ENCODE data around the gene AMZ2.
"Not testable (repeated sequence)": the region's sequence is repeated elsewhere in the genome, so short reads cannot be mapped to it uniquely, and the experiment has no call there.

Gene AMZ2

GRCh38 chr17:68205251-68205807 lies 42.5 kb upstream of the AMZ2 start:
- H3K27ac ChIP-seq = peak overlapping the region; percentile 72
- TF ChIP-seq ZFX (IDR thresholded peaks at IDR 0.05) = no peak; the same call in 1 of the 2 replicates
- TF ChIP-seq, protein P1, sequence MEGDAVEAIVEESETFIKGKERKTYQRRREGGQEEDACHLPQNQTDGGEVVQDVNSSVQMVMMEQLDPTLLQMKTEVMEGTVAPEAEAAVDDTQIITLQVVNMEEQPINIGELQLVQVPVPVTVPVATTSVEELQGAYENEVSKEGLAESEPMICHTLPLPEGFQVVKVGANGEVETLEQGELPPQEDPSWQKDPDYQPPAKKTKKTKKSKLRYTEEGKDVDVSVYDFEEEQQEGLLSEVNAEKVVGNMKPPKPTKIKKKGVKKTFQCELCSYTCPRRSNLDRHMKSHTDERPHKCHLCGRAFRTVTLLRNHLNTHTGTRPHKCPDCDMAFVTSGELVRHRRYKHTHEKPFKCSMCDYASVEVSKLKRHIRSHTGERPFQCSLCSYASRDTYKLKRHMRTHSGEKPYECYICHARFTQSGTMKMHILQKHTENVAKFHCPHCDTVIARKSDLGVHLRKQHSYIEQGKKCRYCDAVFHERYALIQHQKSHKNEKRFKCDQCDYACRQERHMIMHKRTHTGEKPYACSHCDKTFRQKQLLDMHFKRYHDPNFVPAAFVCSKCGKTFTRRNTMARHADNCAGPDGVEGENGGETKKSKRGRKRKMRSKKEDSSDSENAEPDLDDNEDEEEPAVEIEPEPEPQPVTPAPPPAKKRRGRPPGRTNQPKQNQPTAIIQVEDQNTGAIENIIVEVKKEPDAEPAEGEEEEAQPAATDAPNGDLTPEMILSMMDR (conservative IDR thresholded peaks at IDR 0.05) = peak; percentile 97

GRCh38 chr17:68205808-68206720 lies 41.8 kb upstream of the AMZ2 start:
- TF ChIP-seq, protein P1 (conservative IDR thresholded peaks at IDR 0.05) = no peak
- TF ChIP-seq ZFX (IDR thresholded peaks at IDR 0.05) = peak; percentile 49; the same call in 1 of the 2 replicates
- H3K27ac ChIP-seq = peak overlapping the region; percentile 72

- TF ChIP-seq ZFX (IDR thresholded peaks at IDR 0.05) = no peak
- TF ChIP-seq, protein P1 (conservative IDR thresholded peaks at IDR 0.05) = no peak
- no peak overlapping the region for H3K27ac ChIP-seq
These were observed 40.1 kb upstream of the AMZ2 start for GRCh38 chr17:68207651-68208253.

- not testable (repeated sequence) for H3K27ac ChIP-seq
These were observed 39.2 kb upstream of the AMZ2 start for GRCh38 chr17:68208651-68209050.

GRCh38 chr17:68209191-68209900 lies 38.5 kb upstream of the AMZ2 start:
- H3K27ac ChIP-seq = not testable (repeated sequence)

DNA sequence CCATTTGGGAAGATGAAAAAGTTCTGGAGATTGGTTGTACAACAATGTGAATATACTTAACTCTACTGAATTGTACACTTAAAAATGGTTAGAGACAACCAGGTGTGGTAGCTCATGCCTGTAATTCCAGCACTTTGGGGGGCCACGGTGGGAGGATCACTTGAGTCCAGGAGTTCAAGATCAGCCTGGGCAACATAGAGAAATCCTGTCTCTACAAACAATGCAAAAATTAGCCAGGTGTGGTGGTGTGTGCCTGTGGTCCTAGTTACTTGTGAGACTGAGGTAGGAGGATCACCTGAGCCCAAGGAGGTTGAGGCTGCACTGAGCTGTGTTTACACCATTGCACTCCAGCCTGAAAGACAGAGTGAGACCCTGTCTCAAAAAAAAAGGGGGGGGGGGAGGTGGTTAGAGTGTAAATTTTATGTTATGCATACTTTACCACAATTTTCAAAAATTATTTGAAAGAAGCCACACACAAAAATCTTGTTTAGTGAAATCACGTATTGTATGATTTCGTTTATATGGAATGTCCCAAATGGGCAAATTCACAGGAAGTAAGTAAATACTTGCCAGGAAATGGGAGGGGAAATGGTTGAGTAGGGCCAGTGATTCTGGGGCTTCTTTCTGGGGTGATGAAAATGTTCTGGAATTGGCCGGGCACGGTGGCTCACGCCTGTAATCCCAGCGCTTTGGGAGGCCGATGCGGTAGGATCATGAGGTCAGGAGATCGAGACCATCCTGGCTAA lies 37.1 kb upstream of the AMZ2 start:
- H3K27ac ChIP-seq = no peak overlapping the region

GRCh38 chr17:68213428-68214411 lies 34.1 kb upstream of the AMZ2 start:
- not testable (repeated sequence) for H3K27ac ChIP-seq

More for the DNA sequence above, 37.1 kb upstream of the AMZ2 start:
- TF ChIP-seq, protein P1 (conservative IDR thresholded peaks at IDR 0.05) = no peak
- TF ChIP-seq ZFX (IDR thresholded peaks at IDR 0.05) = no peak

DNA sequence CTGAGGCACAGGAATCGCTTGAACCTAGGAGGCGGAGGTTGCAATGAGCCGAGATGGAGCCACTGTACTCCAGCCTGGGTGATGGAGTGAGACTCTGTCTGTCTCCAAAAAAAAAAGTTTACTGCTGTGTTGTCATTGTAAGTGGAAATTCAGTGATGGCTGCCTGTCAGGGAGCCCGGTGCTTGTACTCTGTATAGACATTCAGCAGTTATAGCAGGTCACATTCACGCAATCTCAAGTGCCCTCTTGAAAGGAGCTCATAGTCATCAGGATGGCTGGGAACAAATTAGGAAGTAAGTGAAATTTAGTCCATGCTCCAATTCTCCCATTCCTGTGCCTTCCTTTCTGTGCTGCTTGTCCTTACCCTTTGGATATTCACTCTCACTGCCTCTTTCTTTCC lies 32.4 kb upstream of the AMZ2 start:
- not testable (repeated sequence) for H3K27ac ChIP-seq

- H3K27ac ChIP-seq = not testable (repeated sequence)
These were observed 28.4 kb upstream of the AMZ2 start for GRCh38 chr17:68219429-68219828.

DNA sequence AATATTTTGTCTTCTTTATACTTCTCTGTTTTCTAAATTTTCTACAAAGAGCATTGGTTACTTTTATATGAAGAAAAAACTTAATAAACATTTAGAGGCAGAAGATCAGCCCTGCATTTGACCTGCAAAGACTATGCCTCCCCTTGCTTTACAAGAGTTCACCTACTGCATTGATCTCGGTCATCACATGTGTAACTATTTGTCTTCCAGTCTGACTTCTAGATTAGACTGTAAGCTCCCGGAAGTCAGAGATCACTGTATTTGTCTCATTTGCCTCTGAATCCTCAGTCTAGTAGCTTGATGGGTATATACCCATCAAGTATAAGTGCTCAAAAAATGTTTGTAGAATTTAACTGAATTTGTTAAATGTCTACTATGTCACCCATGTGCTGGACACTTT lies 27.7 kb upstream of the AMZ2 start:
- H3K27ac ChIP-seq = not testable (repeated sequence)

DNA sequence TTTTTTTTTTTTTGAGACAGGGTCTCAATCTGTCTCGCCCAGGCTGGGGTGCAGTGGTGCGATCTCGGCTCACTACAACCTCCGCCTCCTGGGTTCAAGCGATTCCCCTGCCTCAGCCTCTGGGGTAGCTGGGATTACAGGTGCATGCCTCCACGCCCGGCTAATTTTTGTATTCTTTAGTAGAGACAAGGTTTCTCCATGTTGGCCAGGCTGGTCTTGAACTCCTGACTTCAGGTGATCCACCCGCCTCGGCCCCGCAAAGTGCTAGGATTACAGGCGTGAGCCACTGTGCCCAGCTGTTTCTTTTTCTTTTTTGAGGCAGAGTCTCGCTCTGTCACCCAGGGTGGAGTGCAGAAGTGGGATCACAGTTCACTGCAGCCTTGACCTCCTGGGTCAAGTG lies 27.1 kb upstream of the AMZ2 start:
- not testable (repeated sequence) for H3K27ac ChIP-seq
